Measurements from ENCODE around the gene ABCA7.

ABCA7 gene

GRCh38 chr19:1009041-1009980 is 30.6 kb upstream of the ABCA7 start:
- TF ChIP-seq PAX5 (IDR thresholded peaks at IDR 0.05; ENCODE audit: insufficient read depth, low read length, severe bottlenecking) = no peak
- peak; percentile 50; the same call in 1 of the 2 replicates for TF ChIP-seq POLR2AphosphoS5 (IDR thresholded peaks at IDR 0.05; ENCODE audit: low read depth, low read length)
- DNase-seq (ENCODE audit: insufficient read length, low spot score) (no peak), FAIRE-seq (no peak)

GRCh38 chr19:1009981-1010538 is 29.8 kb upstream of the ABCA7 start:
- DNase-seq (ENCODE audit: insufficient read length, low spot score) (no peak), FAIRE-seq (no peak)
- no peak for TF ChIP-seq POLR2A (IDR thresholded peaks at IDR 0.05; ENCODE audit: low read depth, low read length)
- no peak for TF ChIP-seq PAX5 (IDR thresholded peaks at IDR 0.05; ENCODE audit: insufficient read depth, low read length, severe bottlenecking)
- TF ChIP-seq POU2F2 (IDR thresholded peaks at IDR 0.05; ENCODE audit: low read depth, low read length) = no peak
- TF ChIP-seq TAF1 (IDR thresholded peaks at IDR 0.05; ENCODE audit: low read depth, low read length) = no peak
- no peak for TF ChIP-seq POLR2AphosphoS5 (IDR thresholded peaks at IDR 0.05; ENCODE audit: low read depth, low read length)
- no peak for TF ChIP-seq SPI1 (IDR thresholded peaks at IDR 0.05; ENCODE audit: low read depth, low read length)

- no peak for TF ChIP-seq POLR2AphosphoS5 (IDR thresholded peaks at IDR 0.05; ENCODE audit: low read depth, low read length)
- no peak for TF ChIP-seq POU2F2 (IDR thresholded peaks at IDR 0.05; ENCODE audit: low read depth, low read length)
- TF ChIP-seq POLR2A (IDR thresholded peaks at IDR 0.05; ENCODE audit: low read depth, low read length) = no peak
- no peak for FAIRE-seq
- DNase-seq (ENCODE audit: insufficient read length, low spot score) = no peak
Measured at GRCh38 chr19:1010586-1011510, 29.1 kb upstream of the ABCA7 start.

- DNase-seq (ENCODE audit: insufficient read length, low spot score) (no peak), FAIRE-seq (no peak)
- no peak for TF ChIP-seq POLR2A (IDR thresholded peaks at IDR 0.05; ENCODE audit: low read depth, low read length)
- TF ChIP-seq PAX5 (IDR thresholded peaks at IDR 0.05; ENCODE audit: insufficient read depth, low read length, severe bottlenecking) = no peak
- TF ChIP-seq TAF1 (IDR thresholded peaks at IDR 0.05; ENCODE audit: low read depth, low read length) = no peak
- TF ChIP-seq POLR2AphosphoS5 (IDR thresholded peaks at IDR 0.05; ENCODE audit: low read depth, low read length) = no peak
- no peak for TF ChIP-seq SPI1 (IDR thresholded peaks at IDR 0.05; ENCODE audit: low read depth, low read length)
- TF ChIP-seq POU2F2 (IDR thresholded peaks at IDR 0.05; ENCODE audit: low read depth, low read length) = no peak
Measured at GRCh38 chr19:1011831-1012333, 28.0 kb upstream of the ABCA7 start.

- DNase-seq (ENCODE audit: insufficient read length, low spot score) (no peak), FAIRE-seq (no peak)
- TF ChIP-seq POLR2AphosphoS5 (IDR thresholded peaks at IDR 0.05; ENCODE audit: low read depth, low read length) (0 out of 2 replicates have a peak, but pooled peaks have one; percentile 5), POLR2A (IDR thresholded peaks at IDR 0.05; ENCODE audit: low read depth, low read length) (no peak), POU2F2 (IDR thresholded peaks at IDR 0.05; ENCODE audit: low read depth, low read length) (no peak), TAF1 (IDR thresholded peaks at IDR 0.05; ENCODE audit: low read depth, low read length) (no peak), SPI1 (IDR thresholded peaks at IDR 0.05; ENCODE audit: low read depth, low read length) (no peak)
Measured at GRCh38 chr19:1012334-1012733, 27.6 kb upstream of the ABCA7 start.

GRCh38 chr19:1013218-1013617 is 26.7 kb upstream of the ABCA7 start:
- DNase-seq (ENCODE audit: insufficient read length, low spot score) (no peak), FAIRE-seq (no peak)
- TF ChIP-seq POLR2A (IDR thresholded peaks at IDR 0.05; ENCODE audit: low read depth, low read length) (0 out of 2 replicates have a peak, but pooled peaks have one; percentile 16), POLR2AphosphoS5 (IDR thresholded peaks at IDR 0.05; ENCODE audit: low read depth, low read length) (no peak)

- FAIRE-seq = no peak
- TF ChIP-seq SPI1 (IDR thresholded peaks at IDR 0.05; ENCODE audit: low read depth, low read length) (no peak), POLR2AphosphoS5 (IDR thresholded peaks at IDR 0.05; ENCODE audit: low read depth, low read length) (no peak; the same call in 1 of the 2 replicates), PAX5 (IDR thresholded peaks at IDR 0.05; ENCODE audit: insufficient read depth, low read length, severe bottlenecking) (no peak), TAF1 (IDR thresholded peaks at IDR 0.05; ENCODE audit: low read depth, low read length) (no peak), POLR2A (IDR thresholded peaks at IDR 0.05; ENCODE audit: low read depth, low read length) (no peak), POU2F2 (IDR thresholded peaks at IDR 0.05; ENCODE audit: low read depth, low read length) (no peak)
Measured at GRCh38 chr19:1014161-1015060, 25.5 kb upstream of the ABCA7 start.

GRCh38 chr19:1015061-1015781 is 24.7 kb upstream of the ABCA7 start:
- DNase-seq (ENCODE audit: insufficient read length, low spot score) (no peak), FAIRE-seq (no peak)
- TF ChIP-seq POLR2A (IDR thresholded peaks at IDR 0.05; ENCODE audit: low read depth, low read length) (no peak), PAX5 (IDR thresholded peaks at IDR 0.05; ENCODE audit: insufficient read depth, low read length, severe bottlenecking) (no peak), POLR2AphosphoS5 (IDR thresholded peaks at IDR 0.05; ENCODE audit: low read depth, low read length) (no peak), SPI1 (IDR thresholded peaks at IDR 0.05; ENCODE audit: low read depth, low read length) (no peak), TAF1 (IDR thresholded peaks at IDR 0.05; ENCODE audit: low read depth, low read length) (no peak)

More at GRCh38 chr19:1014161-1015060, 25.5 kb upstream of the ABCA7 start:
- DNase-seq (ENCODE audit: insufficient read length, low spot score) = no peak

All from GM12891 (cell line).